HG02642 (cell line): ENCODE results near the gene OR11H6.
"Not testable (repeated sequence)": the region's sequence is repeated elsewhere in the genome, so short reads cannot be mapped to it uniquely, and the experiment has no call there.

Source experiments
- ATAC-seq: cut with Tn5 transposase; IDR thresholded peaks from one replicate; pipeline ENCODE4 v1.9.1; 2021; ENCODE audit warnings: mild to moderate bottlenecking; ENCODE audit not compliant: unreplicated experiment, poor library complexity

OR11H6 gene, protein sequence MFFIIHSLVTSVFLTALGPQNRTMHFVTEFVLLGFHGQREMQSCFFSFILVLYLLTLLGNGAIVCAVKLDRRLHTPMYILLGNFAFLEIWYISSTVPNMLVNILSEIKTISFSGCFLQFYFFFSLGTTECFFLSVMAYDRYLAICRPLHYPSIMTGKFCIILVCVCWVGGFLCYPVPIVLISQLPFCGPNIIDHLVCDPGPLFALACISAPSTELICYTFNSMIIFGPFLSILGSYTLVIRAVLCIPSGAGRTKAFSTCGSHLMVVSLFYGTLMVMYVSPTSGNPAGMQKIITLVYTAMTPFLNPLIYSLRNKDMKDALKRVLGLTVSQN

DNA sequence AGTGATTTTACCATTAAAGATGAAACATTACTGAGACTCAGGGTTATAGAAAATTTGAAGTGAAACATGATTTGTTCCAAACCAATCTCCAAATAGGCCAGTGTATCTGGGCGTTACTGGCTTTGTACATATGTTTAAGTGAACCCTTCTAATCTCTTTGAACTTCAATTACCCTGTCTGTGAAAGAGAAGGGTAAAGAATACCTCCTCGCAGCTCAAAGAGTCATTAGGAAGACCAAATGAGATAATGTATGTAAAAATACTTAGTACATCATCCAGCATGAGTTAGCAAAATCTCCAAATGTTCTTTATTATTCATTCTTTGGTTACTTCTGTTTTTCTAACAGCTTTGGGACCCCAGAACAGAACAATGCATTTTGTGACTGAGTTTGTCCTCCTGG lies at the start of gene OR11H6:
Gene OR11H6, plus strand, starts transcription at position 301 of the 400 bp plus-strand sequence. Its CDS starts 0 bp downstream, at position 301.
- ATAC-seq = no peak

DNA sequence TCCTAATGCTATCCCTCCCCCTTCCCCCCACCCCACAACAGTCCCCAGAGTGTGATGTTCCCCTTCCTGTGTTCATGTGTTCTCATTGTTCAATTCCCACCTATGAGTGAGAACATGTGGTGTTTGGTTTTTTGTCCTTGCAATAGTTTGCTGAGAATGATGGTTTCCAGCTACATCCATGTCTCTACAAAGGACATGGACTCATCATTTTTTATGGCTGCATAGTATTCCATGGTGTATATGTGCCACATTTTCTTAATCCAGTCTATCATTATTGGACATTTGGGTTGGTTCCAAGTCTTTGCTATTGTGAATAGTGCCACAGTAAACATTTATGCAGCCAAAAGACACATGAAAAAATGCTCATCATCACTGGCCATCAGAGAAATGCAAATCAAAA lies 49.3 kb upstream of the OR11H6 start:
- ATAC-seq = not testable (repeated sequence)

DNA sequence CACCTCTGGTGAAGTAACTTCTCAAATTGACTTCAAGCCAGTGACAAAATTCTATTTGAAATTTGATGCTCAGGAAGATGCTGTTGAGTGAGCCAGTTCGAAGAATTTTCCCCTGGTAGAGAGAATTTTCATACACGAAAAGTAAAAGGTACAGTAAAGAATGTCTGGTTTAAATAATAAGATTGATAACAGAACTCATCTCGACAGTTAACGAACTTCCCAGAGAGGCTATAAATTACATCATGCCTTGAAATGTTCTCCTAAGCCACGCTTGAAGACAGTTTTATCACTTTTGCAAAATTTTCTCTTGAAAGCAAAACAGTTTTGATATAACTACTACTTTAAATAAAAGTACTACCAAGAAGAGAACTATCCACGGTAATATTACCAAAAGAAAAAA lies 47.2 kb upstream of the OR11H6 start:
- no peak for ATAC-seq

DNA sequence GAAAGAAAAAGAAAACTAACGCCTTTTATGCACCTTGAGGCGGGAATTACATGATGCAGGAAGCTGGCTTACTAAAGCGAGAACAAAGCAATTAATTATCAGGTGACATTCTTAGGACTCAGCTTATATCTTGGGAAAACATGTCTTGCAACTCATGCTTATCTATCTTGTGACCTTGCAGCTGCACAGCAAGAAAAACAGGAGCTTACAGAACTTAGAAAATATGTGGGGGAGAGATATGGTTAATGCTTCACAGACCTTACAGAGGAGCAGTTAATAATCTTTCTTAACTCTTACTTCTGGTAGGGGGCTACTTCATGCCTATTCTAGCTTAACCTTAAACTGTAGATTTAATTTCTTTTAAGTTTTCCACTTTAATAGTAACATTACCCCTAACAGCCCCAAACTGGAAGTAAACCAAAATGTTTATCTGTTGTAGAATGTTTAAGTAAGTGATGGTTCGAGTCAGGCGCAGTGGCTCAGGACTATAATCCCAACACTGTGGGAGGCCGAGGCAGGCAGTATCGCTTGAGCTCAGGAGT lies 46.0 kb upstream of the OR11H6 start:
- no peak for ATAC-seq

DNA sequence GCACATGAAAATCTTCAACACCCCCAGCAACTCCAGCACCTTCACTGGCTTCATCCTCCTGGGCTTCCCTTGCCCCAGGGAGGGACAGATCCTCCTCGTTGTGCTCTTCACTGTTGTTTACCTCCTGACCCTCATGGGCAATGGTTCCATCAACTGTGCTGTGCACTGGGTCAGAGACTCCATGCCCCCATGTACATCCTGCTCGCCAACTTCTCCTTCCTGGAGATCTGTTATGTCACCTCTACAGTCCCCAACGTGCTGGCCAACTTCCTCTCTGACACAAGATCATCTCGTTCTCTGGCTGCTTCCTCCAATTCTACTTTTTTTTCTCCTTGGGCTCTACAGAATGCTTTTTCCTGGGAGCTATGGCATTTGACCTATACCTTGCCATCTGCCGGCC lies 44.3 kb upstream of the OR11H6 start:
- ATAC-seq = no peak

DNA sequence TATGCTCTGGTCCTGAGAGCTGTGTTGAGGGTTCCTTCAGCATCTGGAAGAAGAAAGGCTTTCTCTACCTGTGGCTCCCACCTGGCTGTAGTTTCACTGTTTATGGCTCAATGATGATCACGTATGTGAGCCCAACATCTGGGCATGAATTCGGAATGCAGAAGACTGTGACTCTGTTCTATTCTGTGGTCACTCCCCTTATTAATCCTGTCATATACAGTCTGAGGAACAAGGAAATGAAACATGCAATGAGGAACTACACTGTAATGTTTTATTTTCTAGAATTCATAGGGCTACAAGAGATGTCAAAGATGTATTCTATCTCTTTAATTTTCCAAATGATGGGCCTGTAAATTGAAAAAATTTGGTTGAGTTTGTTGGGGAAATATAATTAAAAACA lies 43.6 kb upstream of the OR11H6 start:
- no peak for ATAC-seq

DNA sequence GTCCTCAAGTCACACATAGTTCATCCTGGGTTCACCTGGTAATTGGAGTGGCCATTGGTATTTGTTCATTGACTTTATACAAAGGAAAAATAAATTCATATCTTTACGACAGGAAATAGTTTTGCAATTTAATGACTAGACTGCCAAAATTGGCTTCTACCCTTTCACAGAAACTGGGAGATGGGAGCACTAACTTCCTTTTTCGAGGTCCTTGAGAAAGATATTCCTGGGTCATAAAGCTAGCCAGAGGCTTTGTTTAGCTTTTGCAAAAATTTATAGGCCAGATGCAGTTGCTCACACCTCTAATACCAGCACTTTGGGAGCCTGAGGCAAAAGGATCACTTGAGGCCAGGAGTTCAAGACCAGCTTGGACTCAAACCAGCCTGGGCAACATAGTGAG lies 43.0 kb upstream of the OR11H6 start:
- no peak for ATAC-seq

DNA sequence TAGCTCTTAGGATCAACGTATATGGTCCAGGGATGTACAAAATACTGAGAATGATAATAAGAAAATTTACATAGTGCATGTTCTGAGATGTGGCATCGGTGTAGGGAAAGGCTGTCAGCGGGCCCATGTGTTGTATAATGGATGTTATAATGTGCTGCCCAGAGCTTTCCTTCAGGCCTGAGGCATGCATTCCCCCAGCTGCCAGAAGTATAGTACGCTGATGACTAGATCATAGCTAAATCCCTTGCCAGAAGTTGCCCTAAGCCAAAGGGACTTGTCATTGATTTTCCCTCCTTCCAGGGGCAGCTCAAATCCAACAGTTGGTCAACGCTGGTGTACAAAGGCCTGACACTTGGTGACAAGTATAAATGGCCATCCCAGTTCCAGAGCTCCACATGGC lies 39.3 kb upstream of the OR11H6 start:
- ATAC-seq = no peak

DNA sequence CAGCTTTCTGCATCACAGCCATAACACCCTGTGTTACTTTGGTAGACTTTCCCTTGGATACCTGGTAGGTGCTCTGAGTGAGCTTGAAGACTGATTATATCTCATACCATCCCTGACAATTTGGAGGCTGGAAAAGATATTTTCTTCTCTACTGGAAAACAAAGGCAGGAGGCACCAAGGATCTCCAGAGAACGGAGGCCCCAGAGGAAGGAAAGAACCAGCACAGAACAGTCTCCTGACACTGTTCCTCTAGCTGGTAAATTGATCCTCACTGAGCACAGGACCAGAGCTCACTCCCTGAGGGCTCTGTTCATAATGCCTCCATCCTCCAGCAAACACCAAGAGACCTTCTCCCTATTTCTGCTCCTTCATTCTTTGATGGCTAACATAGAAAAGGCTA lies 32.9 kb upstream of the OR11H6 start, which contains the start of gene OR11G2:
Gene OR11G2, plus strand, starts transcription at position 301 of the 400 bp plus-strand sequence. CDS start 6,542 bp downstream, outside the sequence.
- no peak for ATAC-seq

DNA sequence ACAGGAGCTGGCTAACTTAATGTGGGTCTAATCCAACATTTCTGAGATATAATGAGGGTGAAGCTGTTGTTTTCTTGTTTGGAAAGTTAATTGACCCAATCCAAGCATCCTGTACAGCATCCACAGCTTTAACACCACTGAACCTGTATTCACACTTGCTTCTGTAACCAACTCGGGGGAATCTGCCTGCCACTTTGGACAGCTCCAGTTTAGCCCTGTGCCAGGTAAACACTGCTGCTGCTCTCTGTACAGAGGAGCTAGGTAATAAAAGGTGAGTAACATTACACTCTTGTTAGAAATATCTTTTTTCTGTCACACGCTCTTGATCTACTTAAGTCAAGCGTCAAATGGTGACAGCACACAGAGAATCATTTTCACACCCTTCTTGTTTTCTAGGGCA lies 32.1 kb upstream of the OR11H6 start:
- no peak for ATAC-seq

DNA sequence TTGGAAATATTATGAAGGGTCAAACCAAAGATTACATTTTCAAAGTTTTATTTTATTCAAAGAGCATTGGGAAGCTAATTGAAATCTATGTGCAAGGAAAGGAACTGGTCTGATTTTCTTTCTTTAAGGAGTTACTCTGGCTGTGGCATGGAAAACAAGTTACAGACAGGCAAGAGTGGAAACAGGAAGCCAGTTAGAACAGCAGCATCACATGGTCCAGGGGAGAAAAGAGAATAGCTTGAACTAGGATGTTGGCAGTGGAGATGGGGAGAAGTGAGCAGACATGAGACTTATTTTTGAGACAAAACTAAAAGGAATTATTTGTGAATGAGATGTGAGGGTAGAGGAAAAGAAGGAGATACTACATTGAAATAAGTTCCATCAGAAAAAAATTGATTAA lies 29.4 kb upstream of the OR11H6 start:
- no peak for ATAC-seq

DNA sequence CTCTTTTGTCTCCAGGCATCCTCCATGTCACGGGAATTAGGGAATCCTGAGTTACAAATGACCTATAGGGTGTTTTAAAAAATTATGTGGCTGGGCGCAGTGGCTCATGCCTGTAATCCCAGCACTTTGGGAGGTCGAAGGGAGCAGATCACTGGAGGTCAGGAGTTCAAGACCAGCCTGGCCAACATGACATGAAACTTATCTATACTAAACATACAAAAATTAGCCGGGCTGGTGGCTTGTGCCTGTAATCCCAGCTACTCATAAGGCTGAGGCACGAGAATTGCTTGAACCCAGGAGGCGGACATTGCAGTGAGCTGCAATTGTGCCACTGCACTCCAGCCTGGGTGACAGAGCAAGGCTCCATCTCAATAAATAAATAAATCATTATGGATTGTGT lies 28.3 kb upstream of the OR11H6 start:
- ATAC-seq = not testable (repeated sequence)

DNA sequence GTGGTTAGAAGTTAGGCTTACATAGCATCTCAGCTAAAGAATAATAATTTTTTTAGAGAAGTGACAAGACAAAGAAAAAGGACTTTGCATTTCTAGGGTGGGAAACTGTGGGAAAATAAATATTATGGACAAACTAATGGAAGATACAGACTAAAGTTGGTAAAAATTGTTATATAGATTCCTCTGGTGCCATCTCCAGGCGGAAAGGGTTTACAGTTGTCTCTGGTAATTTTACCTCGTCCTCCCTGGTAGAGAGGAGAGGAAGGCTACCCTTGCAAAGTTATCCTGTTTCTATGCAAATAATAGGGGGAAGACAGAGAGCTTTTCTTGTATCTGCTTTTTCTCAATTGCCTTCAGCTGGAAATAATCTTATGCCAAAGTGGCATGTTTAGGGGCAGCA lies 27.6 kb upstream of the OR11H6 start:
- ATAC-seq = no peak

DNA sequence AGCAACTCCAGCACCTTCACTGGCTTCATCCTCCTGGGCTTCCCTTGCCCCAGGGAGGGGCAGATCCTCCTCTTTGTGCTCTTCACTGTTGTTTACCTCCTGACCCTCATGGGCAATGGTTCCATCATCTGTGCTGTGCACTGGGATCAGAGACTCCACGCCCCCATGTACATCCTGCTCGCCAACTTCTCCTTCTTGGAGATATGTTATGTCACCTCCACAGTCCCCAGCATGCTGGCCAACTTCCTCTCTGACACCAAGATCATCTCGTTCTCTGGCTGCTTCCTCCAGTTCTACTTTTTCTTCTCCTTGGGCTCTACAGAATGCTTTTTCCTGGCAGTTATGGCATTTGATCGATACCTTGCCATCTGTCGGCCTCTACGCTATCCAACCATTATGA lies 26.1 kb upstream of the OR11H6 start:
- ATAC-seq = no peak

DNA sequence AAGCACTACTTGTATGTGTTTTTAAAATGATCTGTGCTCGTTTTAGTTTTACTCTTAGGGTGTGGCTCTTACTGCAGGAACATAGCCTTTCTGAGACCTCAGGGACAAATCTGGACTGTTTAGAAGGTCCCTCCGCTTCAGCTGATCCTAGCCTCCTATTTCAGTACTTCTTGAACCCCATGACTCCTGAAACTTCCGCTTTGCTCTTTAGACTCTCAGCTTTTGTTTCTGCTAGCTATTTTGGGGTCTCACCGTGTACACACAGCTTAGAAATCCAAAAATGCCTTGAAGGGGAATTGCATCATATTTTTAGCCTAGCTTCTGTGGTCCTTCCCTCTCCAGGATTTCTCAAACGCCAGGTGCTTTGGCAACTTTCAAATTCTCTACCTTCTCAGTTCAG lies 24.5 kb upstream of the OR11H6 start:
- no peak for ATAC-seq

DNA sequence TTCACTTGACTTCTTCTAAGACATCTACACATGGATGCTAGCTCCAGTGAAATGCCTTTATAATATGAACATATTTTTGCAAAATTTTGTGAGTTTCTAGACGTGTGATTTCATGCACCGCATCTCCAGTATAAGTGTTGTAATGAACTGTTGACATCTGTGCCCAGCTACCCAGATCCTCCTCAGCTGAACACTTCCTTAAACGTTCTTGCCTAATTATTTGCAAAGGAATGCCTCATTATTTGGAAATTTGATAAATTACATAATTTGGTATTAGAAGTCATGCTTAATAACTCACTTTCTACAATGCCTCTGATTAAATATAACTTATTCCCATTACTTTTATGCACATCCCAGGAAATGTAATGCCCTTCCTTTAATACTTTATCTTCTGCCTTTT lies 18.8 kb upstream of the OR11H6 start:
- ATAC-seq = no peak

DNA sequence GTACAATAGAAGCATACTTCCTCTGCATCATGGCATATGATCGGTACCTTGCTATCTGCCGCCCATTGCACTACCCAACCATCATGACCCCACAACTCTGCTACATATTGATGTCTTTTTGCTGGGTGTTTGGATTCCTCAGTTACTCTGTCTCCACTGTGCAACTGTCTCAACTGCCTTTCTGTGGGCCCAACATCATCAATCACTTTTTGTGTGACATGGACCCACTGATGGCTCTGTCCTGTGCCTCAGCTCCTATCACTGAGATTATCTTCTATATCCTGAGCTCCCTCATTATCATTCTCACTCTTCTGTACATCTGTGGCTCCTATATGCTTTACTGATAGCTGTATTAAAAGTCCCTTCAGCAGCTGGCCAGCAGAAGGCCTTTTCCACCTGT lies 13.9 kb upstream of the OR11H6 start:
- no peak for ATAC-seq

DNA sequence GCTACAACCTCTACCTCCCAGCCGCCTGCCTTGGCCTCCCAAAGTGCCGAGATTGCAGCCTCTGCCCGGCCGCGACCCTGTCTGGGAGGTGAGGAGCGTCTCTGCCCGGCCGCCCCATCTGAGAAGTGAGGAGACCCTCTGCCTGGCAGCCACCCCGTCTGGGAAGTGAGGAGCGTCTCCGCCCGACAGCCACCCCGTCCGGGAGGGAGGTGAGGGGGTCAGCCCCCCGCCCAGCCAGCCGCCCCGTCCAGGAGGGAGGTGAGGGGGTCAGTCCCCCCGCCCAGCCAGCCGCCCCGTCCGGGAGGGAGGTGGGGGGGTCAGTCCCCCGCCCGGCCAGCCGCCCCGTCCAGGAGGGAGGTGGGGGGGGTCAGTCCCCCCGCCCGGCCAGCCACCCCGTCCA lies 11.1 kb upstream of the OR11H6 start:
- ATAC-seq = not testable (repeated sequence)

DNA sequence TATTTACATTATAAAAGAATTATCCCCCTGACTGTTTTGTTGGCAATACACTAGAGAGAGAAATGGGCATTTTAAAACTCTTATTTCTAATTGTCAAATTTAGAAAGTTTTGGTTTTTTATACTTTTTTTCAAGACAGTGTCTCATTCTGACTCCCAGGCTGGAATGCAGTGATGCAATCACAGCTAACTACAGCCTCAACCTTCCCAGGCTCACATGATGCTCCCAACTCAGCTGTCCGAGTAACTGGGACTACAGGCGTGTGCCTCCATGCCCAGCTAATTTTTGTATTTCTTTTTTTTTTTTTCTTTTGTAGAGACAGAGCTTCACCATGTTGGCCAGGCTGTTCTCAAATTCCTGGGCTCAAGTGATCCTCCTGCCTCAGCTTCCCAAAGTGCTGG lies 8.3 kb upstream of the OR11H6 start:
- no peak for ATAC-seq

DNA sequence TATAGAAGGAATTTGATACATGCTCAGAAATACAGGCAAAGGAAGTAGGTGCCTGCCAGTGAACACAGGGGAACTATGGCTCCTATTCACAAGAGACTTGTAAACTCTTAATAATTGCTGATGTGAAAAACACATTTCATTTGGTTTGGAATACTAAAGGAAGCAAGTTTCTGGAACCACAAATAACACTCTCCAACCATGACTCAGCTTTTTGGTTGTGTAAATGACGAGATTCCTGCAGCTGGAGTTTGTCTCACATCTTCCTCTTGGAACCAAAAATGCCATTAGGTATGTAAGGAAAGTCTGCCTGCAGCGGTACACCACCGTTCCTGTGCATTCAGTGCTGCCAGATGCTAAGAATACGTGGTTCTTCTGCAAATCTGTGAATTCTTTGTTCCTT lies 4.5 kb upstream of the OR11H6 start:
- no peak for ATAC-seq

DNA sequence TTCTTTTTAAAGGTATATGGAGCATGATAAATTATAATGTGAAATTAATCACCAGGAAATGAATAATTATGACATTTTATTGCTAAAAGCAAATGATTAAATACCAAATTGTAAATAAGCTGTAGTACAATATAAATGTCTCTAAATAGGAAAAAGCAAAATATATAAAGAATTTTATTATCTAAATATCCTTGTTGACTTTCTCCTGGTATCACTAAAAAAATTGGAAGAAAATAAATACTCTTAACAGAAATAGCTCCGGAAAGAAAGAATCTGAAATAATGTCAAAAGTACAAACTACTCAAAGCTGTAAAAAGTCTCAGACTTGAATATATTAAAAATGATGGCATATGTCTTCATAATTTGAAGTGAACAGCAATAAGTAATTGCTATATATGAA lies 5.2 kb downstream of the OR11H6 start, which contains the start of gene OR11H7:
Gene OR11H7, plus strand, starts transcription at position 301 of the 400 bp plus-strand sequence.
- no peak for ATAC-seq

DNA sequence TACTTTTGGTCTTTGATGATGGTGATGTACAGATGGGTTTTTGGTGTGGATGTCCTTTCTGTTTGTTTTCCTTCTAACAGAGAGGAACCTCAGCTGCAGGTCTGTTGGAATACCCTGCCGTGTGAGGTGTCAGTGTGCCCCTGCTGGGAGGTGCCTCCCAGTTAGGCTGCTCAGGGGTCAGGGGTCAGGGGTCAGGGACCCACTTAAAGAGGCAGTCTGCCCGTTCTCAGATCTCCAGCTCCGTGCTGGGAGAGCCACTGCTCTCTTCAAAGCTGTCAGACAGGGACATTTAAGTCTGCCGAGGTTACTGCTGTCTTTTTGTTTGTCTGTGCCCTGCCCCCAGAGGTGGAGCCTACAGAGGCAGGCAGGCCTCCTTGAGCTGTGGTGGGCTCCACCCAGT lies 11.9 kb downstream of the OR11H6 start:
- ATAC-seq = not testable (repeated sequence)
